OCI-LY3 (cell line): ENCODE data around the gene KDM5C.

Experiments
- EZH2phosphoT487 ChIP-seq: fragments of 200-600 bp; shearing (Covaris generic); IDR thresholded peaks from 2 replicates; pipeline ENCODE4 v1.6.1; 2018; ENCODE audit warnings: antibody characterized with exemption, mixed run types, low read depth
- TF ChIP-seq, protein P1 (sequence below): fragments of 200-600, 300-600 bp; sonication (generic); IDR thresholded peaks from 2 replicates; pipeline ENCODE4 v1.5.1; 2014; ENCODE audit warnings: antibody characterized with exemption, low read length, low read depth

DNA sequence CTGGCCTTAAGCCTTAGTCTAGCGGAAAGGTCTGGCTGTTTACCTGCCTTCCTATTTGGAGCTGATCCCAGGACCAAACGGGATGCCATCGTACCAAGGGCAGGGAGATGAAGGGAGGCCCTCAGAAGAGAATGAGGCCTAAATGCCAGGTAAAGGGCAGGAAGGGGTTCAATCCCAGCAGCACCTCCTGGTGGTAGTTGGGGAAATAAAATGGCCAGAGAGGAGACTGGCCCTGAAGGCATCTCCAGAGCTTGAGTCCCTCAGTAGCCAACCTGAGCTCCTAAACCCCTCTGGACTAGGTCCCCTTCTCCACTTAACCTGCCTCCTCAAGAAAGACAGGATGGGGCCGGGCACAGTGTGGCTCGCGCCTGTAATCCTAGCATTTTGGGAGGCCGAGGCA, 53.7 kb downstream of the KDM5C start:
- TF ChIP-seq, protein P1, sequence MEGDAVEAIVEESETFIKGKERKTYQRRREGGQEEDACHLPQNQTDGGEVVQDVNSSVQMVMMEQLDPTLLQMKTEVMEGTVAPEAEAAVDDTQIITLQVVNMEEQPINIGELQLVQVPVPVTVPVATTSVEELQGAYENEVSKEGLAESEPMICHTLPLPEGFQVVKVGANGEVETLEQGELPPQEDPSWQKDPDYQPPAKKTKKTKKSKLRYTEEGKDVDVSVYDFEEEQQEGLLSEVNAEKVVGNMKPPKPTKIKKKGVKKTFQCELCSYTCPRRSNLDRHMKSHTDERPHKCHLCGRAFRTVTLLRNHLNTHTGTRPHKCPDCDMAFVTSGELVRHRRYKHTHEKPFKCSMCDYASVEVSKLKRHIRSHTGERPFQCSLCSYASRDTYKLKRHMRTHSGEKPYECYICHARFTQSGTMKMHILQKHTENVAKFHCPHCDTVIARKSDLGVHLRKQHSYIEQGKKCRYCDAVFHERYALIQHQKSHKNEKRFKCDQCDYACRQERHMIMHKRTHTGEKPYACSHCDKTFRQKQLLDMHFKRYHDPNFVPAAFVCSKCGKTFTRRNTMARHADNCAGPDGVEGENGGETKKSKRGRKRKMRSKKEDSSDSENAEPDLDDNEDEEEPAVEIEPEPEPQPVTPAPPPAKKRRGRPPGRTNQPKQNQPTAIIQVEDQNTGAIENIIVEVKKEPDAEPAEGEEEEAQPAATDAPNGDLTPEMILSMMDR = no peak
- no peak for TF ChIP-seq EZH2phosphoT487
